ENCODE results near the gene ASS1.

DNA sequence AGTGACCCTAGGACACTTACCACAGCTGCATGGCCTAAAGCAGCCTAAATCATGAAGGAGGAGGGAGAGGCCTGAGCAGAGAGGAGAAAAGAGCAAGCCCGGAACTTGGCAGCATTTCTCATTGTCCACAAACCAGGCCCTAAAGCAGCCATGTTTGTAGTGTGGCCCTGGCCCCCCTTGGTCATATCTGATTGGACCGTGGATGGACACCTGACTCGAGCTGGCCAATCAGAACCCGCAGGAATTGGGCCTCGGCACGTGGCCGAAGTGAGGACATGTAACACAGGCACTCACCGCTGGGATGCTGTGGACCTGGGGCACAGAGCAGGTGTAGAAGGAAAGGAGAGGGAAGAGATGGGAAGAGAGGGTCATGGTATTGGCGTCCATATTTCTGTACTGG is 56.9 kb downstream of the ASS1 start:
- TF ChIP-seq CTCF (IDR thresholded peaks at IDR 0.05): no peak
- no peak for TF ChIP-seq POLR2A (IDR thresholded peaks at IDR 0.05)
